Activated naive CD8-positive, alpha-beta T cell treated with anti-CD3 and anti-CD28 coated beads, Interleukin-2, amount 50 U/mL, for 24 hours (primary cell): ENCODE measurements around the gene RGPD4.
"Not testable (repeated sequence)": the region's sequence is repeated elsewhere in the genome, so short reads cannot be mapped to it uniquely, and the experiment has no call there.

Source experiments
- ATAC-seq: fragments of 150-1000 bp; cut with Tn5 transposase; one replicate; pipeline ENCODE4 v1.10.0; 2021
- DNase-seq: peaks from one replicate; pipeline ENCODE4 v3.0.0; 2021
- H3K27ac Mint-ChIP-seq: one replicate; pipeline ENCODE4 v1.8.0; 2021; ENCODE audit warnings: mild to moderate bottlenecking, mixed read lengths
- H3K27me3 Mint-ChIP-seq: one replicate; pipeline ENCODE4 v1.8.0; 2021; ENCODE audit warnings: mixed read lengths
- H3K36me3 Mint-ChIP-seq: one replicate; pipeline ENCODE4 v1.8.0; 2021; ENCODE audit warnings: low read depth, mixed read lengths
- H3K4me1 Mint-ChIP-seq: one replicate; pipeline ENCODE4 v1.8.0; 2021; ENCODE audit warnings: mixed read lengths
- H3K4me3 Mint-ChIP-seq: one replicate; pipeline ENCODE4 v1.8.0; 2021; ENCODE audit warnings: mild to moderate bottlenecking, moderate library complexity, mixed read lengths
- H3K9me3 Mint-ChIP-seq: one replicate; pipeline ENCODE4 v1.8.0; 2021; ENCODE audit warnings: mixed read lengths

RGPD4 gene

GRCh38 chr2:107826749-107827148 is at the start of gene RGPD4:
RGPD4 (plus strand) TSS chr2:107826892; CDS start chr2:107827014, 122 bp downstream.
- H3K4me3 Mint-ChIP-seq, H3K27me3 Mint-ChIP-seq, ATAC-seq: not testable (repeated sequence)

GRCh38 chr2:107777974-107778373 is 48.7 kb upstream of the RGPD4 start:
- no peak for ATAC-seq
- Mint-ChIP-seq H3K27me3 (no peaks in the 10 kb centered on the region), H3K9me3 (no peaks in the 10 kb centered on the region), H3K4me1 (no peaks in the 10 kb centered on the region), H3K27ac (no peak overlapping the region), H3K4me3 (no peak overlapping the region), H3K36me3 (no peaks in the 10 kb centered on the region)
- DNase-seq, result no peak

More at GRCh38 chr2:107826749-107827148, at the start of gene RGPD4:
- not testable (repeated sequence) for H3K27ac Mint-ChIP-seq, DNase-seq, H3K36me3 Mint-ChIP-seq, H3K9me3 Mint-ChIP-seq, H3K4me1 Mint-ChIP-seq

- Mint-ChIP-seq H3K9me3 (no peaks in the 10 kb centered on the region), H3K4me3 (no peak overlapping the region), H3K4me1 (no peaks in the 10 kb centered on the region), H3K27me3 (no peaks in the 10 kb centered on the region), H3K36me3 (no peaks in the 10 kb centered on the region), H3K27ac (no peak overlapping the region)
- DNase-seq (no peak), ATAC-seq (no peak)
Measured at GRCh38 chr2:107785756-107786155, 40.9 kb upstream of the RGPD4 start.

- ATAC-seq (no peak), DNase-seq (no peak)
- Mint-ChIP-seq H3K4me1 (no peaks in the 10 kb centered on the region), H3K4me3 (no peak overlapping the region), H3K9me3 (no peaks in the 10 kb centered on the region), H3K36me3 (no peaks in the 10 kb centered on the region), H3K27ac (no peak overlapping the region), H3K27me3 (no peaks in the 10 kb centered on the region)
Measured at GRCh38 chr2:107790837-107791236, 35.9 kb upstream of the RGPD4 start.

GRCh38 chr2:107801498-107801897 is 25.2 kb upstream of the RGPD4 start:
- H3K4me1 Mint-ChIP-seq, result no peaks in the 10 kb centered on the region
- no peak overlapping the region for H3K27ac Mint-ChIP-seq
- no peaks in the 10 kb centered on the region for H3K9me3 Mint-ChIP-seq
- no peak overlapping the region for H3K4me3 Mint-ChIP-seq
- no peaks in the 10 kb centered on the region for H3K27me3 Mint-ChIP-seq
- H3K36me3 Mint-ChIP-seq, result no peaks in the 10 kb centered on the region
- ATAC-seq (no peak), DNase-seq (no peak)

- DNase-seq (no peak), ATAC-seq (no peak)
- no peak overlapping the region for H3K27ac Mint-ChIP-seq
- H3K9me3 Mint-ChIP-seq, result no peaks in the 10 kb centered on the region
- H3K36me3 Mint-ChIP-seq, result no peaks in the 10 kb centered on the region
- no peaks in the 10 kb centered on the region for H3K4me1 Mint-ChIP-seq
- H3K4me3 Mint-ChIP-seq, result no peak overlapping the region
- no peaks in the 10 kb centered on the region for H3K27me3 Mint-ChIP-seq
Measured at GRCh38 chr2:107804608-107805498, 21.8 kb upstream of the RGPD4 start.

GRCh38 chr2:107806901-107807300 is 19.8 kb upstream of the RGPD4 start:
- no peak overlapping the region for H3K4me3 Mint-ChIP-seq
- no peaks in the 10 kb centered on the region for H3K27me3 Mint-ChIP-seq
- no peaks in the 10 kb centered on the region for H3K36me3 Mint-ChIP-seq
- no peaks in the 10 kb centered on the region for H3K4me1 Mint-ChIP-seq
- no peak for ATAC-seq
- H3K27ac Mint-ChIP-seq, result no peak overlapping the region
- H3K9me3 Mint-ChIP-seq, result no peaks in the 10 kb centered on the region
- DNase-seq, result no peak

- Mint-ChIP-seq H3K27me3 (no peaks in the 10 kb centered on the region), H3K36me3 (no peaks in the 10 kb centered on the region), H3K27ac (no peak overlapping the region), H3K4me1 (no peaks in the 10 kb centered on the region), H3K9me3 (no peaks in the 10 kb centered on the region), H3K4me3 (no peak overlapping the region)
- ATAC-seq (no peak), DNase-seq (no peak)
Measured at GRCh38 chr2:107807988-107808387, 18.7 kb upstream of the RGPD4 start.

- H3K27me3 Mint-ChIP-seq, result no peaks in the 10 kb centered on the region
- no peak overlapping the region for H3K27ac Mint-ChIP-seq
- H3K4me1 Mint-ChIP-seq, result no peaks in the 10 kb centered on the region
- no peak for DNase-seq
- no peaks in the 10 kb centered on the region for H3K36me3 Mint-ChIP-seq
- no peaks in the 10 kb centered on the region for H3K9me3 Mint-ChIP-seq
- ATAC-seq, result no peak
- H3K4me3 Mint-ChIP-seq, result no peak overlapping the region
Measured at GRCh38 chr2:107808959-107809358, 17.7 kb upstream of the RGPD4 start.

- DNase-seq (no peak), ATAC-seq (no peak)
- H3K36me3 Mint-ChIP-seq, result no peaks in the 10 kb centered on the region
- no peak overlapping the region for H3K27ac Mint-ChIP-seq
- H3K4me3 Mint-ChIP-seq, result no peak overlapping the region
- H3K4me1 Mint-ChIP-seq, result no peaks in the 10 kb centered on the region
- H3K27me3 Mint-ChIP-seq, result no peaks in the 10 kb centered on the region
- H3K9me3 Mint-ChIP-seq, result no peaks in the 10 kb centered on the region
Measured at GRCh38 chr2:107809835-107810234, 16.9 kb upstream of the RGPD4 start.

GRCh38 chr2:107810734-107811133 is 16.0 kb upstream of the RGPD4 start:
- H3K36me3 Mint-ChIP-seq, result no peaks in the 10 kb centered on the region
- H3K27me3 Mint-ChIP-seq, result no peaks in the 10 kb centered on the region
- DNase-seq, result no peak
- no peak for ATAC-seq
- H3K4me3 Mint-ChIP-seq, result no peak overlapping the region
- no peaks in the 10 kb centered on the region for H3K4me1 Mint-ChIP-seq
- H3K27ac Mint-ChIP-seq, result no peak overlapping the region
- H3K9me3 Mint-ChIP-seq, result no peaks in the 10 kb centered on the region

- Mint-ChIP-seq H3K27ac (no peak overlapping the region), H3K4me1 (no peaks in the 10 kb centered on the region), H3K9me3 (no peaks in the 10 kb centered on the region), H3K27me3 (no peaks in the 10 kb centered on the region), H3K36me3 (no peaks in the 10 kb centered on the region), H3K4me3 (no peak overlapping the region)
- no peak for DNase-seq
- no peak for ATAC-seq
Measured at GRCh38 chr2:107811411-107811810, 15.3 kb upstream of the RGPD4 start.

- Mint-ChIP-seq H3K4me1 (no peaks in the 10 kb centered on the region), H3K4me3 (no peak overlapping the region), H3K9me3 (no peaks in the 10 kb centered on the region), H3K27ac (no peak overlapping the region), H3K36me3 (no peaks in the 10 kb centered on the region), H3K27me3 (no peaks in the 10 kb centered on the region)
- ATAC-seq (no peak), DNase-seq (no peak)
Measured at GRCh38 chr2:107812006-107812405, 14.7 kb upstream of the RGPD4 start.

- DNase-seq (no peak), ATAC-seq (no peak)
- no peaks in the 10 kb centered on the region for H3K9me3 Mint-ChIP-seq
- H3K27me3 Mint-ChIP-seq, result no peaks in the 10 kb centered on the region
- no peaks in the 10 kb centered on the region for H3K4me1 Mint-ChIP-seq
- H3K27ac Mint-ChIP-seq, result no peak overlapping the region
- H3K4me3 Mint-ChIP-seq, result no peak overlapping the region
- no peaks in the 10 kb centered on the region for H3K36me3 Mint-ChIP-seq
Measured at GRCh38 chr2:107817378-107817777, 9.3 kb upstream of the RGPD4 start.

GRCh38 chr2:107822302-107822701 is 4.4 kb upstream of the RGPD4 start:
- no peaks in the 10 kb centered on the region for H3K4me1 Mint-ChIP-seq
- H3K36me3 Mint-ChIP-seq, result no peaks in the 10 kb centered on the region
- no peaks in the 10 kb centered on the region for H3K9me3 Mint-ChIP-seq
- ATAC-seq (no peak), DNase-seq (no peak)
- no peak overlapping the region for H3K4me3 Mint-ChIP-seq
- H3K27ac Mint-ChIP-seq, result no peak overlapping the region
- H3K27me3 Mint-ChIP-seq, result no peaks in the 10 kb centered on the region
